Endodermal cell (in vitro differentiated cells): Measurements from ENCODE around the gene AUTS2. TPM values are rescaled to one million over a fixed set of nuclear protein-coding genes. Genes with fewer than 3 reads are reported as not detected.
A peak's percentile ranks its signal among the peaks of the same experiment; 100 is the strongest.

Experiments
- DNase-seq: peaks from one replicate; pipeline ENCODE4 v3.0.0-alpha.2; 2017
- H3K27ac ChIP-seq: 2 replicates; pipeline ENCODE4 v1.5.1; 2013; ENCODE audit warnings: mild to moderate bottlenecking, low read depth, low read length, moderate library complexity
- H3K27me3 ChIP-seq: 2 replicates; pipeline ENCODE4 v1.6.1; 2013; ENCODE audit warnings: mild to moderate bottlenecking, low read length, moderate library complexity; ENCODE audit not compliant: insufficient read depth, control insufficient read depth, poor library complexity, severe bottlenecking
- H3K36me3 ChIP-seq: 2 replicates; pipeline ENCODE4 v1.7.0; 2013; ENCODE audit warnings: mild to moderate bottlenecking, low read length, moderate library complexity; ENCODE audit not compliant: control insufficient read depth, insufficient read depth
- H3K4me1 ChIP-seq: one replicate; pipeline ENCODE4 v1.7.0; 2013; ENCODE audit warnings: low read length; ENCODE audit not compliant: control insufficient read depth, insufficient read depth
- H3K4me3 ChIP-seq: 2 replicates; pipeline ENCODE4 v1.5.1; 2013; ENCODE audit warnings: mild to moderate bottlenecking, low read length, moderate library complexity
- H3K9ac ChIP-seq: 2 replicates; pipeline ENCODE4 v1.6.1; 2013; ENCODE audit warnings: mild to moderate bottlenecking, low read length, moderate library complexity; ENCODE audit not compliant: poor library complexity, severe bottlenecking; ENCODE audit errors: extremely low read depth
- H3K9me3 ChIP-seq: 2 replicates; pipeline ENCODE4 v1.6.1; 2013; ENCODE audit warnings: mild to moderate bottlenecking, low read length, moderate library complexity; ENCODE audit not compliant: control insufficient read depth
- H3K27ac Mint-ChIP-seq: 2 replicates; pipeline ENCODE4 v1.8.0; 2020; ENCODE audit warnings: mixed read lengths
- H3K27me3 Mint-ChIP-seq: 2 replicates; pipeline ENCODE4 v1.8.0; 2021; ENCODE audit warnings: mild to moderate bottlenecking, mixed read lengths; ENCODE audit not compliant: insufficient read depth
- H3K36me3 Mint-ChIP-seq: 2 replicates; pipeline ENCODE4 v1.8.0; 2020; ENCODE audit warnings: low read depth, mixed read lengths
- H3K4me1 Mint-ChIP-seq: 2 replicates; pipeline ENCODE4 v1.8.0; 2020; ENCODE audit warnings: mixed read lengths
- H3K4me3 Mint-ChIP-seq: 2 replicates; pipeline ENCODE4 v1.8.0; 2020; ENCODE audit warnings: mild to moderate bottlenecking, moderate library complexity, mixed read lengths
- H3K9me3 Mint-ChIP-seq: 2 replicates; pipeline ENCODE4 v1.8.0; 2020; ENCODE audit warnings: mild to moderate bottlenecking, mixed read lengths
- WGBS, 2 experiments: methylation state at CpG; one replicate each; pipeline versions ENCODE4 v1.1.5 to v1.1.7; 2013; ENCODE audit warnings: missing lambda C conversion rate in 2 of 2, mixed read lengths in 1 of 2; ENCODE audit not compliant: insufficient coverage in 1 of 2, insufficient read length in 1 of 2; 5-methylcytosine and 5-hydroxymethylcytosine counted together
- total RNA-seq, 2 donors: library from RNA; stranded (reverse); fragmentation: NEBNext Ultra II Directional in 1 of 2; extraction: Animal tissue kit (Norgen Biotek cat#: 25700) in 1 of 2; gene quantifications; 2 replicates in 1 of 2; 3 replicates in 1 of 2; pipeline ENCODE4 v1.2.1, GENCODE V29; 2021
- TF ChIP-seq, protein P1 (sequence below): fragments of 200-600 bp; sonication (generic); conservative IDR thresholded peaks from 2 replicates; pipeline ENCODE4 v1.5.0; 2021; ENCODE audit warnings: antibody characterized with exemption, mild to moderate bottlenecking

The AUTS2 gene
- total RNA-seq, 2 donors from 2014 or later, result 76.8 to 106 TPM

DNA sequence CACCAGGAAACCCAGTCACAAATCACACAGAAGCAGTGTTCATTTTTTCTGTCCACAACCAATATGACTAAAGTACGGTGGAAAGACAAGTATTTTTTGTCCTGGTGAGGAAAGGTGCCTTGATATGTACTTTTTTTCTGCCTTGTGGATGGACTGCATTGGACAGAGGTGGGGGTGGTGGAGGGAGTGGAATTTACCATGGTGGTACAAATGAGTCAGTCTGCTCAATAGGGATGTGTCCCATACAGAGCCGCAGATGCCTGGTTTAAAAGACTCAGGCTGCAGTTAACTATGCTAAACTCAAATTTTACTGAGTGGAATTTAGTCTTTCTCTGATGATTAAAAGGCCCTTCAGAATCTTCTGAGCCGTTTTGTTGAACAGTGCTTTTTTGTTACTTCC lies 859.2 kb downstream of the AUTS2 start:
- TF ChIP-seq, protein P1, sequence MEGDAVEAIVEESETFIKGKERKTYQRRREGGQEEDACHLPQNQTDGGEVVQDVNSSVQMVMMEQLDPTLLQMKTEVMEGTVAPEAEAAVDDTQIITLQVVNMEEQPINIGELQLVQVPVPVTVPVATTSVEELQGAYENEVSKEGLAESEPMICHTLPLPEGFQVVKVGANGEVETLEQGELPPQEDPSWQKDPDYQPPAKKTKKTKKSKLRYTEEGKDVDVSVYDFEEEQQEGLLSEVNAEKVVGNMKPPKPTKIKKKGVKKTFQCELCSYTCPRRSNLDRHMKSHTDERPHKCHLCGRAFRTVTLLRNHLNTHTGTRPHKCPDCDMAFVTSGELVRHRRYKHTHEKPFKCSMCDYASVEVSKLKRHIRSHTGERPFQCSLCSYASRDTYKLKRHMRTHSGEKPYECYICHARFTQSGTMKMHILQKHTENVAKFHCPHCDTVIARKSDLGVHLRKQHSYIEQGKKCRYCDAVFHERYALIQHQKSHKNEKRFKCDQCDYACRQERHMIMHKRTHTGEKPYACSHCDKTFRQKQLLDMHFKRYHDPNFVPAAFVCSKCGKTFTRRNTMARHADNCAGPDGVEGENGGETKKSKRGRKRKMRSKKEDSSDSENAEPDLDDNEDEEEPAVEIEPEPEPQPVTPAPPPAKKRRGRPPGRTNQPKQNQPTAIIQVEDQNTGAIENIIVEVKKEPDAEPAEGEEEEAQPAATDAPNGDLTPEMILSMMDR, result no peak
- H3K36me3 ChIP-seq, result no peaks in the 10 kb centered on the region
- Mint-ChIP-seq H3K36me3 (peaks cover 15% of the 10 kb centered on the region), H3K27me3 (no peaks in the 10 kb centered on the region), H3K27ac (peak overlapping the region; percentile 3), H3K4me3 (no peak overlapping the region), H3K4me1 (peaks cover 23% of the 10 kb centered on the region), H3K9me3 (no peaks in the 10 kb centered on the region)
- no peaks in the 10 kb centered on the region for H3K4me1 ChIP-seq
- H3K27me3 ChIP-seq, result no peaks in the 10 kb centered on the region
- H3K4me3 ChIP-seq, result no peak overlapping the region
- H3K27ac ChIP-seq, result peak overlapping the region; percentile 88
- no peak overlapping the region for H3K9ac ChIP-seq
- WGBS, 2 experiments, result 94 to 96% methylated on average over 2 to 3 of the region's 3 CpGs
- peaks cover 3% of the 10 kb centered on the region for H3K9me3 ChIP-seq
- no peak for DNase-seq

DNA sequence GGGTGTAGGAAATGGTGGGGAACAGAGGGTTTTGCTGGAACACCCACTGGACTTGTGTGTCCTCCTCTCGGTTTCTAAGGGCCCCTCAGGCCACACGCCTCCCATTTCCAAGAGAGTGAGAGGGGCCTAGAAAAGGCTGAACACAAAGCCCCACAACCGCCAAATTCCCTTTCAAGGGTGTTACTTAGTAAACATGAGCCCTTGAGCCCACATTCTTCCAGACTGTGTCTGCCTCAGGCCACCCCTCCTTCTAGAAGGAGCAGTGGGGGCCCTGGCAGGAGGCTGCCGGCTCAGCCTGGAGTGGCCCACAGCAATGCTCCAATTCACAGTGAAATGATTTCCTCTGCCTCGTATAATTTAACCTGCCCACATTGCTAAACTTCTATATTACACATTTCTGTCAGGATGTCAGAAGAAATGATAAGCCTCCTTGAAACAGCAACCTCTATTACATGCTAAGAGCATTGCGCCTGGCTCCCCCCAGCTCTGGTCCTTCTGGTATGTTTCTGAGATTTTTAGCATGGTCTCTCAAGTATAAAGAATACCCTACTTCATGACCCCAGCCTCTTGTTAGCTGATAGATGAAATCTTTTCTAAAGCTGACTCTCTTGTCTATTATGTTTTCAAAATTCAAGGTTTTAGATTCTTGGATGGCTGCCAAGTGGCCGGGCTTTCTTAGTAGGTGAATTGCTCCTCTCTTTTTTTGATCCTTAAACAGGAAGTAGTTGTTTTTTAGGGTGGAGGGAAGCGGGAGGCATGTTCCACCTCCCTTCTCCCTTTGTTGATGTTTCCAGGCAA lies 859.8 kb downstream of the AUTS2 start:
- H3K36me3 ChIP-seq, result no peaks in the 10 kb centered on the region
- Mint-ChIP-seq H3K36me3 (peaks cover 9% of the 10 kb centered on the region), H3K9me3 (no peaks in the 10 kb centered on the region), H3K27ac (peak overlapping the region; percentile 3), H3K4me1 (peaks cover 23% of the 10 kb centered on the region), H3K27me3 (no peaks in the 10 kb centered on the region), H3K4me3 (no peak overlapping the region)
- no peaks in the 10 kb centered on the region for H3K27me3 ChIP-seq
- WGBS, 2 experiments, result 90% methylated on average over 7 of the region's 8 CpGs; no CpG with 5 or more reads in 1 of the 2 experiments
- H3K4me3 ChIP-seq, result no peak overlapping the region
- TF ChIP-seq, protein P1, result no peak
- H3K9ac ChIP-seq, result no peak overlapping the region
- no peak for DNase-seq
- H3K27ac ChIP-seq, result peak overlapping the region; percentile 88
- H3K9me3 ChIP-seq, result peaks cover 2% of the 10 kb centered on the region
- H3K4me1 ChIP-seq, result no peaks in the 10 kb centered on the region

DNA sequence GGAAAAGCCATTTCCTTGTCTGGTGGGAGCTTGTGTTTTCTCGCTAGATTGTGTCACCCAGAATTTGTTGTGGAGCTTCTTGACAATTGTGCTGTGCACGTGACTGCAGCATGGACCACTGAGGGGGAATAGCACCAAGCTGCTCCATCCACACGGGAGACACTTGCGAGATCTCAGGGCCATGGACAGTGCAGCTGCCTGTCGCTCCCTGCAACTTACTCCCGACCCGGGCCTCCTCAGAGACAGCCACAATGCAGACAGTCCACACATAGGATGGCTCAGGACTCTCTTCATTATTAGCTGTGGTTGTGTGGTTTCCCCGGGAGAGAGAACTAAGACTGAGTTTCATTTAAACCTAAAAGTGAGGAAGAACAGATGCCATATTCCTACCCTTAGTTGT lies 860.5 kb downstream of the AUTS2 start:
- Histone ChIP-seq H3K27ac (peak overlapping the region; percentile 88), H3K27me3 (no peaks in the 10 kb centered on the region), H3K4me3 (no peak overlapping the region), H3K9me3 (no peaks in the 10 kb centered on the region), H3K9ac (no peak overlapping the region), H3K4me1 (no peaks in the 10 kb centered on the region), H3K36me3 (no peaks in the 10 kb centered on the region)
- Mint-ChIP-seq H3K4me3 (no peak overlapping the region), H3K4me1 (peaks cover 26% of the 10 kb centered on the region), H3K27me3 (no peaks in the 10 kb centered on the region), H3K27ac (peak overlapping the region; percentile 3), H3K36me3 (peaks cover 2% of the 10 kb centered on the region), H3K9me3 (no peaks in the 10 kb centered on the region)
- WGBS, 2 experiments, result 74 to 91% methylated on average over 3 to 8 of the region's 8 CpGs
- TF ChIP-seq, protein P1, result no peak
- no peak for DNase-seq
